ENCODE measurements around the gene PLCXD3. TPM values are rescaled to one million over a fixed set of nuclear protein-coding genes. Genes with fewer than 3 reads are reported as not detected.

PLCXD3 gene
- total and polyA plus RNA-seq, 9 donors = 18.7 to 69.5 (median 36.7) TPM

GRCh38 chr5:41339339-41339738 is 171.1 kb downstream of the PLCXD3 start:
- H3K27me3 ChIP-seq = no peaks in the 10 kb centered on the region
- TF ChIP-seq EP300 (IDR thresholded peaks at IDR 0.05) (no peak), POLR2A (IDR thresholded peaks at IDR 0.05) (no peak), CTCF (IDR thresholded peaks at IDR 0.05) (no peak)
- no peak overlapping the region for H3K4me3 ChIP-seq
- H3K36me3 ChIP-seq = no peaks in the 10 kb centered on the region
- WGBS, 3 donors = 97 to 100% (median 100%) methylated on average over 1 of the region's 1 CpG
- DNase-seq = no peak
- no peak overlapping the region for H3K27ac ChIP-seq
- intact Hi-C loops (cut with DNase I) = no loop called here
- no peaks in the 10 kb centered on the region for H3K9me3 ChIP-seq
- peaks cover 2% of the 10 kb centered on the region for H3K4me1 ChIP-seq (ENCODE audit: insufficient read depth)

- TF ChIP-seq CTCF (IDR thresholded peaks at IDR 0.05) (no peak), EP300 (IDR thresholded peaks at IDR 0.05) (no peak), POLR2A (IDR thresholded peaks at IDR 0.05) (no peak)
- peaks cover 4% of the 10 kb centered on the region for H3K4me1 ChIP-seq (ENCODE audit: insufficient read depth)
- H3K36me3 ChIP-seq = no peaks in the 10 kb centered on the region
- H3K4me3 ChIP-seq = no peak overlapping the region
- WGBS, 3 donors = 76 to 90% (median 81%) methylated on average over 2 of the region's 2 CpGs
- no peak overlapping the region for H3K27ac ChIP-seq
- no peaks in the 10 kb centered on the region for H3K9me3 ChIP-seq
- intact Hi-C loops (cut with DNase I) = no loop called here
- no peaks in the 10 kb centered on the region for H3K27me3 ChIP-seq
- DNase-seq = no peak
Measured at GRCh38 chr5:41338136-41338675, 172.2 kb downstream of the PLCXD3 start.

GRCh38 chr5:41337724-41338123 is 172.7 kb downstream of the PLCXD3 start:
- Histone ChIP-seq H3K9me3 (no peaks in the 10 kb centered on the region), H3K36me3 (no peaks in the 10 kb centered on the region), H3K27ac (no peak overlapping the region), H3K4me1 (ENCODE audit: insufficient read depth) (peaks cover 4% of the 10 kb centered on the region), H3K27me3 (no peaks in the 10 kb centered on the region), H3K4me3 (no peak overlapping the region)
- intact Hi-C loops (cut with DNase I) = no loop called here
- no peak for TF ChIP-seq POLR2A (IDR thresholded peaks at IDR 0.05)
- TF ChIP-seq EP300 (IDR thresholded peaks at IDR 0.05) = no peak
- no peak for TF ChIP-seq CTCF (IDR thresholded peaks at IDR 0.05)
- DNase-seq = no peak

GRCh38 chr5:41337216-41337615 is 173.2 kb downstream of the PLCXD3 start:
- H3K27ac ChIP-seq = no peak overlapping the region
- no peaks in the 10 kb centered on the region for H3K27me3 ChIP-seq
- TF ChIP-seq EP300 (IDR thresholded peaks at IDR 0.05) = no peak
- no peak for TF ChIP-seq CTCF (IDR thresholded peaks at IDR 0.05)
- no peak for TF ChIP-seq POLR2A (IDR thresholded peaks at IDR 0.05)
- no peaks in the 10 kb centered on the region for H3K36me3 ChIP-seq
- peaks cover 4% of the 10 kb centered on the region for H3K4me1 ChIP-seq (ENCODE audit: insufficient read depth)
- no peak overlapping the region for H3K4me3 ChIP-seq
- no peak for DNase-seq
- intact Hi-C loops (cut with DNase I) = no loop called here
- H3K9me3 ChIP-seq = no peaks in the 10 kb centered on the region
